Natural killer cell (primary cell): ENCODE results near the gene KRTAP20-3. TPM values are rescaled to one million over a fixed set of nuclear protein-coding genes. Genes with fewer than 3 reads are reported as not detected.

Experiments
- ATAC-seq, 3 donors: fragments of 150-1000 bp in 2 of 3; fragments of 200-7000 bp in 1 of 3; cut with Tn5 transposase; 1 replicate in 1 of 3; 2 replicates in 2 of 3; pipeline ENCODE4 v1.10.0; 2021; ENCODE audit warnings: mild to moderate bottlenecking in 2 of 3, moderate library complexity in 2 of 3
- DNase-seq, 2 donors: peaks; one replicate each; pipeline versions ENCODE4 v3.0.0 to v3.0.0-alpha.2; 2013 to 2021; ENCODE audit warnings: mixed read lengths in 1 of 2
- H3K27ac ChIP-seq: one replicate; pipeline ENCODE4 v1.5.1; 2013; ENCODE audit warnings: mild to moderate bottlenecking, low read length
- H3K27me3 ChIP-seq: one replicate; pipeline ENCODE4 v1.6.1; 2013; ENCODE audit warnings: low read length; ENCODE audit not compliant: control insufficient read depth, insufficient read depth
- H3K36me3 ChIP-seq: one replicate; pipeline ENCODE4 v1.6.1; 2013; ENCODE audit warnings: low read length; ENCODE audit not compliant: control insufficient read depth, insufficient read depth
- H3K4me1 ChIP-seq: one replicate; pipeline ENCODE4 v1.6.1; 2013; ENCODE audit warnings: low read length; ENCODE audit not compliant: control insufficient read depth, insufficient read depth
- H3K4me3 ChIP-seq: one replicate; pipeline ENCODE4 v1.5.1; 2013; ENCODE audit warnings: low read length
- H3K9me3 ChIP-seq: one replicate; pipeline ENCODE4 v1.6.1; 2013; ENCODE audit warnings: low read length; ENCODE audit not compliant: control insufficient read depth, insufficient read depth
- H3K27ac Mint-ChIP-seq, 2 donors: one replicate each; pipeline ENCODE4 v1.8.0; 2022; ENCODE audit warnings: mild to moderate bottlenecking in 2 of 2, mixed read lengths in 2 of 2, moderate library complexity in 1 of 2
- H3K27me3 Mint-ChIP-seq, 2 donors: one replicate each; pipeline ENCODE4 v1.8.0; 2022; ENCODE audit warnings: low read depth in 2 of 2, mixed read lengths in 2 of 2
- H3K36me3 Mint-ChIP-seq: one replicate; pipeline ENCODE4 v1.8.0; 2022; ENCODE audit warnings: mixed read lengths
- H3K4me1 Mint-ChIP-seq, 2 donors: one replicate each; pipeline ENCODE4 v1.8.0; 2022; ENCODE audit warnings: mixed read lengths in 2 of 2
- H3K4me3 Mint-ChIP-seq: one replicate; pipeline ENCODE4 v1.8.0; 2022; ENCODE audit warnings: mild to moderate bottlenecking, moderate library complexity, mixed read lengths
- H3K9me3 Mint-ChIP-seq, 2 donors: one replicate each; pipeline ENCODE4 v1.8.0; 2022; ENCODE audit warnings: mixed read lengths in 2 of 2
- CTCF ChIP-seq: fragments of 200-600 bp; IDR thresholded peaks from one replicate; pipeline ENCODE4 v1.8.0; 2022; ENCODE audit warnings: antibody characterized with exemption
- WGBS: methylation state at CpG from one replicate; pipeline ENCODE4 v1.1.7; 2013; ENCODE audit warnings: missing lambda C conversion rate; ENCODE audit not compliant: insufficient coverage; 5-methylcytosine and 5-hydroxymethylcytosine counted together
- intact Hi-C: fragments of 100-400 bp; cut with micrococcal nuclease; formaldehyde crosslinking; loops from one replicate; pipeline ENCODE4 v1.14.2; 2022
- total RNA-seq, 4 donors: library from RNA; stranded (reverse); fragments of 120-200 nt in 1 of 4; gene quantifications; one replicate each; pipeline versions ENCODE4 v1.2.3 to v1.2.4, GENCODE V29; 2013 to 2022

The KRTAP20-3 gene
- total RNA-seq, 3 donors from 2014 or later (not counting 1 experiment from before 2014, with no cell fraction given): not detected

- no peaks in the 10 kb centered on the region for H3K27me3 ChIP-seq
- no peaks in the 10 kb centered on the region for H3K36me3 ChIP-seq
- DNase-seq: no peak
- Mint-ChIP-seq H3K27ac (no peak overlapping the region), H3K27me3 (no peaks in the 10 kb centered on the region), H3K4me3 (no peak overlapping the region), H3K4me1 (no peaks in the 10 kb centered on the region), H3K36me3 (peaks cover 9% of the 10 kb centered on the region), H3K9me3 (peaks cover 10 to 13% of the 10 kb centered on the region in 2 donors)
- peaks cover 16% of the 10 kb centered on the region for H3K9me3 ChIP-seq
- intact Hi-C loops: no loop called here
- 71% methylated on average over 1 of the region's 4 CpGs for WGBS
- no peak overlapping the region for H3K27ac ChIP-seq
- H3K4me3 ChIP-seq: no peak overlapping the region
- no peak for TF ChIP-seq CTCF
- H3K4me1 ChIP-seq: no peaks in the 10 kb centered on the region
- ATAC-seq: no peak
Measured at GRCh38 chr21:30628109-30628508, 14.6 kb upstream of the KRTAP20-3 start.

- no peak overlapping the region for H3K27ac ChIP-seq
- 88% methylated on average over 1 of the region's 1 CpG for WGBS
- H3K9me3 ChIP-seq: peaks cover 10% of the 10 kb centered on the region
- DNase-seq (no peak), ATAC-seq (no peak)
- no peak overlapping the region for H3K4me3 ChIP-seq
- no peaks in the 10 kb centered on the region for H3K27me3 ChIP-seq
- Mint-ChIP-seq H3K4me3 (no peak overlapping the region), H3K9me3 (peaks cover 10 to 13% of the 10 kb centered on the region in 2 donors), H3K36me3 (peaks cover 9% of the 10 kb centered on the region), H3K4me1 (no peaks in the 10 kb centered on the region), H3K27ac (no peak overlapping the region), H3K27me3 (no peaks in the 10 kb centered on the region)
- TF ChIP-seq CTCF: no peak
- H3K36me3 ChIP-seq: no peaks in the 10 kb centered on the region
- no peaks in the 10 kb centered on the region for H3K4me1 ChIP-seq
- intact Hi-C loops: no loop called here
Measured at GRCh38 chr21:30629200-30629599, 13.5 kb upstream of the KRTAP20-3 start.

- H3K4me1 Mint-ChIP-seq: no peaks in the 10 kb centered on the region
- H3K36me3 Mint-ChIP-seq: no peaks in the 10 kb centered on the region
- TF ChIP-seq CTCF: no peak
- peaks cover 13 to 17% of the 10 kb centered on the region in 2 donors for H3K9me3 Mint-ChIP-seq
- WGBS: 100% methylated on average over 1 of the region's 1 CpG
- Histone ChIP-seq H3K4me1 (no peaks in the 10 kb centered on the region), H3K4me3 (no peak within 1 kb of the TSS), H3K27ac (no peak within 1 kb of the TSS), H3K9me3 (no peaks in the 10 kb centered on the region), H3K36me3 (no peaks in the 10 kb centered on the region), H3K27me3 (no peaks in the 10 kb centered on the region)
- DNase-seq: no peak
- no peaks in the 10 kb centered on the region for H3K27me3 Mint-ChIP-seq
- intact Hi-C loops: no loop called here
- H3K27ac Mint-ChIP-seq: no peak within 1 kb of the TSS
- no peak within 1 kb of the TSS for H3K4me3 Mint-ChIP-seq
- ATAC-seq: no peak
Measured at GRCh38 chr21:30634906-30635305, 7.8 kb upstream of the KRTAP20-3 start, which contains the start of gene KRTAP20-2. Gene KRTAP20-2 (plus strand): TSS chr21:30635206. CDS start chr21:30635264, 58 bp downstream.

GRCh38 chr21:30638686-30639085, 4.0 kb upstream of the KRTAP20-3 start:
- no peaks in the 10 kb centered on the region for H3K4me1 Mint-ChIP-seq
- no peak for ATAC-seq
- intact Hi-C loops: no loop called here
- no peak overlapping the region for H3K4me3 Mint-ChIP-seq
- no peaks in the 10 kb centered on the region for H3K27me3 Mint-ChIP-seq
- H3K4me1 ChIP-seq: no peaks in the 10 kb centered on the region
- no peaks in the 10 kb centered on the region for H3K36me3 ChIP-seq
- no peaks in the 10 kb centered on the region for H3K36me3 Mint-ChIP-seq
- no peak for TF ChIP-seq CTCF
- H3K9me3 Mint-ChIP-seq: peaks cover 13 to 15% of the 10 kb centered on the region in 2 donors
- WGBS: 84% methylated on average over 2 of the region's 3 CpGs
- H3K9me3 ChIP-seq: no peaks in the 10 kb centered on the region
- no peaks in the 10 kb centered on the region for H3K27me3 ChIP-seq
- no peak overlapping the region for H3K27ac ChIP-seq
- H3K27ac Mint-ChIP-seq: no peak overlapping the region
- no peak overlapping the region for H3K4me3 ChIP-seq
- DNase-seq: no peak
